Ishikawa (cell line): ENCODE measurements around the gene UQCC2.

Experiments used
- CEBPB ChIP-seq: IDR thresholded peaks from 2 replicates; pipeline ENCODE4 v1.6.1; 2012
- CREB1 ChIP-seq: IDR thresholded peaks from 2 replicates; pipeline ENCODE4 v1.6.1; 2012; ENCODE audit warnings: low read depth
- EGR1 ChIP-seq: IDR thresholded peaks from 2 replicates; pipeline ENCODE4 v1.6.1; 2012
- EP300 ChIP-seq: IDR thresholded peaks from 2 replicates; pipeline ENCODE4 v1.6.1; 2012; ENCODE audit warnings: borderline replicate concordance
- FOXM1 ChIP-seq: IDR thresholded peaks from 2 replicates; pipeline ENCODE4 v1.6.1; 2012; ENCODE audit warnings: low read depth, borderline replicate concordance
- NFIC ChIP-seq: IDR thresholded peaks from 2 replicates; pipeline ENCODE4 v1.6.1; 2012
- RAD21 ChIP-seq: IDR thresholded peaks from 2 replicates; pipeline ENCODE4 v1.6.1; 2012; ENCODE audit warnings: low read depth
- REST ChIP-seq: IDR thresholded peaks from 2 replicates; pipeline ENCODE4 v1.6.1; 2012; ENCODE audit warnings: low read depth, mild to moderate bottlenecking
- TAF1 ChIP-seq: IDR thresholded peaks from 2 replicates; pipeline ENCODE4 v1.6.1; 2012; ENCODE audit warnings: low read depth, mild to moderate bottlenecking
- TCF12 ChIP-seq: IDR thresholded peaks from 2 replicates; pipeline ENCODE4 v1.6.1; 2012; ENCODE audit warnings: low read depth
- TEAD4 ChIP-seq: IDR thresholded peaks from 2 replicates; pipeline ENCODE4 v1.6.1; 2012
- USF1 ChIP-seq: IDR thresholded peaks from 2 replicates; pipeline ENCODE4 v1.6.1; 2012
- YY1 ChIP-seq: IDR thresholded peaks from 2 replicates; pipeline ENCODE4 v1.6.1; 2012; ENCODE audit warnings: low read depth
- ZBTB7A ChIP-seq: IDR thresholded peaks from 2 replicates; pipeline ENCODE4 v1.6.1; 2012; ENCODE audit warnings: low read depth
- TF ChIP-seq, protein P1 (sequence below): IDR thresholded peaks from 2 replicates; pipeline ENCODE4 v1.6.1; 2012

Gene UQCC2

GRCh38 chr6:33659986-33660385 is 51.5 kb downstream of the UQCC2 start:
- TF ChIP-seq, protein P1, sequence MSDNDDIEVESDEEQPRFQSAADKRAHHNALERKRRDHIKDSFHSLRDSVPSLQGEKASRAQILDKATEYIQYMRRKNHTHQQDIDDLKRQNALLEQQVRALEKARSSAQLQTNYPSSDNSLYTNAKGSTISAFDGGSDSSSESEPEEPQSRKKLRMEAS: no peak
- TF ChIP-seq ZBTB7A (no peak), EP300 (no peak), RAD21 (no peak), TEAD4 (no peak), YY1 (no peak), REST (no peak), USF1 (no peak), NFIC (no peak), FOXM1 (no peak), TCF12 (no peak), EGR1 (no peak), TAF1 (no peak), CEBPB (no peak)

- TF ChIP-seq TAF1: no peak
- TF ChIP-seq USF1: no peak
- TF ChIP-seq FOXM1: no peak
- TF ChIP-seq, protein P1: no peak
- no peak for TF ChIP-seq NFIC
- TF ChIP-seq EGR1: no peak
- no peak for TF ChIP-seq RAD21
- TF ChIP-seq TEAD4: no peak
- TF ChIP-seq YY1: no peak
- no peak for TF ChIP-seq TCF12
- no peak for TF ChIP-seq ZBTB7A
- no peak for TF ChIP-seq CREB1
- no peak for TF ChIP-seq CEBPB
- no peak for TF ChIP-seq REST
- TF ChIP-seq EP300: no peak
Measured at GRCh38 chr6:33658982-33659689, 52.4 kb downstream of the UQCC2 start.

- TF ChIP-seq REST: no peak
- TF ChIP-seq TCF12: no peak
- no peak for TF ChIP-seq RAD21
- TF ChIP-seq, protein P1: no peak
- no peak for TF ChIP-seq FOXM1
- no peak for TF ChIP-seq EP300
- no peak for TF ChIP-seq USF1
- TF ChIP-seq CREB1: no peak
- no peak for TF ChIP-seq TEAD4
- TF ChIP-seq YY1: no peak
- no peak for TF ChIP-seq ZBTB7A
- no peak for TF ChIP-seq CEBPB
- no peak for TF ChIP-seq NFIC
- no peak for TF ChIP-seq TAF1
- TF ChIP-seq EGR1: no peak
Measured at GRCh38 chr6:33656844-33657243, 54.7 kb downstream of the UQCC2 start.
